Measurements from ENCODE around the gene TBCE. TPM values are rescaled to one million over a fixed set of nuclear protein-coding genes. Genes with fewer than 3 reads are reported as not detected.
"Not testable (repeated sequence)": the region's sequence is repeated elsewhere in the genome, so short reads cannot be mapped to it uniquely, and the experiment has no call there.

The TBCE gene
- total RNA-seq, 1 experiment from 2014 or later = 41.0 TPM

- Histone ChIP-seq H3K9me2 (replicated peaks; ENCODE audit: low read length) (no peaks in the 10 kb centered on the region), H3K4me1 (ENCODE audit: insufficient read depth, low read length) (peaks cover 9% of the 10 kb centered on the region), H3F3A (ENCODE audit: low read length, unreplicated experiment) (no peaks in the 10 kb centered on the region), H3K4me2 (ENCODE audit: low read length) (no peak overlapping the region), H2AFZ (ENCODE audit: low read length) (no peak overlapping the region), H3K4me3 (ENCODE audit: low read length) (no peak overlapping the region), H3K27me3 (ENCODE audit: low read length) (no peaks in the 10 kb centered on the region), H3K36me3 (ENCODE audit: low read depth, low read length) (no peaks in the 10 kb centered on the region), H3K9me3 (ENCODE audit: low read length) (no peaks in the 10 kb centered on the region), H3K9ac (ENCODE audit: low read length) (no peak overlapping the region), H3K27ac (ENCODE audit: low read length) (no peak overlapping the region), H3K79me2 (ENCODE audit: low read length) (no peaks in the 10 kb centered on the region), H4K20me1 (ENCODE audit: low read length) (no peaks in the 10 kb centered on the region)
- BruUV-seq (replicated peaks) = no TSS peak
- no peak for TF ChIP-seq CTCF (conservative IDR thresholded peaks at IDR 0.05; ENCODE audit: low read depth, low read length)
- no peak for TF ChIP-seq EZH2 (IDR thresholded peaks at IDR 0.05; ENCODE audit: low read length, unreplicated experiment)
- TF ChIP-seq EZH2phosphoT487 (IDR thresholded peaks at IDR 0.05; ENCODE audit: borderline replicate concordance, low read length) = no peak
- ATAC-seq = no peak
- CTCF ChIA-PET = interaction anchor here (0.7 kb wide), 1 partner anchor 37 kb away, joined by 5 read pairs; no protein-coding TSS in a partner anchor
- intact Hi-C loops (cut with micrococcal nuclease) = loop anchor here (5.0 kb wide), 1 partner anchor 34 kb away; the partner anchor contains the start of gene B3GALNT2
- POLR2A ChIA-PET (ENCODE audit: unreplicated experiment) = no interaction called here
- no peak for DNase-seq
Observed at GRCh38 chr1:235468004-235468403, 100.8 kb downstream of the TBCE start.

GRCh38 chr1:235468970-235469369, 101.7 kb downstream of the TBCE start:
- Histone ChIP-seq H3K9ac (ENCODE audit: low read length) (no peak overlapping the region), H3K4me3 (ENCODE audit: low read length) (0 out of 2 replicates have a peak overlapping the region, but pooled peaks have one; percentile 21), H3K36me3 (ENCODE audit: low read depth, low read length) (no peaks in the 10 kb centered on the region), H3K79me2 (ENCODE audit: low read length) (no peaks in the 10 kb centered on the region), H3K27me3 (ENCODE audit: low read length) (no peaks in the 10 kb centered on the region), H3K27ac (ENCODE audit: low read length) (peak overlapping the region; percentile 21), H3F3A (ENCODE audit: low read length, unreplicated experiment) (no peaks in the 10 kb centered on the region), H3K4me2 (ENCODE audit: low read length) (peak overlapping the region; percentile 65), H3K9me2 (replicated peaks; ENCODE audit: low read length) (no peaks in the 10 kb centered on the region), H3K9me3 (ENCODE audit: low read length) (no peaks in the 10 kb centered on the region), H4K20me1 (ENCODE audit: low read length) (no peaks in the 10 kb centered on the region), H2AFZ (ENCODE audit: low read length) (no peak overlapping the region), H3K4me1 (ENCODE audit: insufficient read depth, low read length) (peaks cover 9% of the 10 kb centered on the region)
- POLR2A ChIA-PET (ENCODE audit: unreplicated experiment) = no interaction called here
- intact Hi-C loops (cut with micrococcal nuclease) = loop anchor here (5.0 kb wide), 1 partner anchor 33 kb away; the partner anchor contains the start of gene B3GALNT2
- TF ChIP-seq CTCF (conservative IDR thresholded peaks at IDR 0.05; ENCODE audit: low read depth, low read length) = peak; percentile 17; the same call in 1 of the 2 replicates
- TF ChIP-seq EZH2 (IDR thresholded peaks at IDR 0.05; ENCODE audit: low read length, unreplicated experiment) = no peak
- TF ChIP-seq EZH2phosphoT487 (IDR thresholded peaks at IDR 0.05; ENCODE audit: borderline replicate concordance, low read length) = no peak
- no TSS peak for BruUV-seq (replicated peaks)
- peak; percentile 79 for DNase-seq
- CTCF ChIA-PET = interaction anchor here (0.5 to 0.6 kb wide), 2 partner anchors 27 to 389 kb away, joined by 3 to 8 read pairs; no protein-coding TSS in a partner anchor
- ATAC-seq = peak; percentile 98

GRCh38 chr1:235469897-235470296, 102.7 kb downstream of the TBCE start:
- intact Hi-C loops (cut with micrococcal nuclease) = loop anchor here (5.0 kb wide), 1 partner anchor 32 kb away; the partner anchor contains the start of gene B3GALNT2
- H3K27ac ChIP-seq (ENCODE audit: low read length); ATAC-seq; H3K4me1 ChIP-seq (ENCODE audit: insufficient read depth, low read length); H3F3A ChIP-seq (ENCODE audit: low read length, unreplicated experiment); CTCF ChIA-PET; H3K4me3 ChIP-seq (ENCODE audit: low read length); H3K9me2 ChIP-seq (replicated peaks; ENCODE audit: low read length); H3K79me2 ChIP-seq (ENCODE audit: low read length); POLR2A ChIA-PET (ENCODE audit: unreplicated experiment); H2AFZ ChIP-seq (ENCODE audit: low read length); H4K20me1 ChIP-seq (ENCODE audit: low read length); DNase-seq; H3K36me3 ChIP-seq (ENCODE audit: low read depth, low read length); H3K4me2 ChIP-seq (ENCODE audit: low read length); H3K9me3 ChIP-seq (ENCODE audit: low read length); BruUV-seq (replicated peaks); H3K9ac ChIP-seq (ENCODE audit: low read length); H3K27me3 ChIP-seq (ENCODE audit: low read length): not testable (repeated sequence)

Measured in PC-3 (cell line).